Activated naive CD4-positive, alpha-beta T cell treated with anti-CD3 and anti-CD28 coated beads, Interleukin-2, amount 50 U/mL, for 24 hours (primary cell): ENCODE data around the gene EIF2A.

Experiments
- H3K27ac Mint-ChIP-seq: one replicate; pipeline ENCODE4 v1.8.0; 2021; ENCODE audit warnings: mild to moderate bottlenecking, mixed read lengths
- H3K27me3 Mint-ChIP-seq: one replicate; pipeline ENCODE4 v1.8.0; 2021; ENCODE audit warnings: mixed read lengths
- H3K36me3 Mint-ChIP-seq: one replicate; pipeline ENCODE4 v1.8.0; 2021; ENCODE audit warnings: mixed read lengths
- H3K4me1 Mint-ChIP-seq: one replicate; pipeline ENCODE4 v1.8.0; 2021; ENCODE audit warnings: mixed read lengths
- H3K4me3 Mint-ChIP-seq: one replicate; pipeline ENCODE4 v1.8.0; 2021; ENCODE audit warnings: mild to moderate bottlenecking, mixed read lengths
- H3K9me3 Mint-ChIP-seq: one replicate; pipeline ENCODE4 v1.8.0; 2021; ENCODE audit warnings: mixed read lengths

The EIF2A gene

DNA sequence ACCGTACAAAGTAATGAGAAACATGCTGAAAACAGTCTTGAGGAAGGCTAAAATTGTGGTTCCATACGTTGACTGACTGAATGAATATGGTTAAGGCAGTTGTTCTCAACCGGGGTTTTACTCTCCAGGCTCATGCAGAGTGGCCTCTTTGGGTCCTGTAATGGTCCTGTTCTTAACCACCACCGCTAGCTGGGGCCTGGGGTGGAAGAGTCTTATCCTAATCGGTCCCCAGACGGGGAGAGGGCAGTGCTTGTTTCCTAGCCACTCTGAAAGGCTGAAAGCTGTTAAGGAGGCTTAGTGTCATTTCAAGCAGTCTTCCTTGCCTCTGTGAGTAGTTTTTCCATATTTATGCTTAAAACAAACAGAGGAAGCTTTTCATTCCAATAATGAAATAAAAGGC, 88.5 kb downstream of the EIF2A start:
- H3K9me3 Mint-ChIP-seq: no peaks in the 10 kb centered on the region
- peak overlapping the region; percentile 77 for H3K27ac Mint-ChIP-seq
- no peaks in the 10 kb centered on the region for H3K27me3 Mint-ChIP-seq
- H3K36me3 Mint-ChIP-seq: peaks cover 1% of the 10 kb centered on the region
- no peak overlapping the region for H3K4me3 Mint-ChIP-seq
- peaks cover 34% of the 10 kb centered on the region for H3K4me1 Mint-ChIP-seq

DNA sequence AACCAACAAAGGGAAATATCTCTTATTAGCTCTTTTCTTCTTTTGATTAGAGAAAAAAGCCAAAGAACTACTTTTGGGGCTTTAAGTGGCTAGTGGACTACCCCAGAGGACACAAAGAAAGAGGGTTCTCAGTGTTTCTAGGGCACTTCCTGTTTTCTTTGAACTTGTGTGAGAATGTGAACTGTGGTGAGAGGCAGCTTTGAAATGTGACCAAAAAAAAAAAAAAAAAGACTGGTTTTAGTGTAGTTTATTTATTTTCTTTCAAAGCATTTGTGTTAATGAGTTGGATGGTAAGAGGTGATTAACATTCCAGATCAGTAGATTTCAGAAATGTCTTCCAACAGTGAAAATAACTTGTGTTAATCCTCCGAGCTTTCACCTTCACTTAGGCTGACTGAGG, 88.9 kb downstream of the EIF2A start:
- peaks cover 34% of the 10 kb centered on the region for H3K4me1 Mint-ChIP-seq
- peaks cover 1% of the 10 kb centered on the region for H3K36me3 Mint-ChIP-seq
- peak overlapping the region; percentile 77 for H3K27ac Mint-ChIP-seq
- H3K9me3 Mint-ChIP-seq: no peaks in the 10 kb centered on the region
- H3K4me3 Mint-ChIP-seq: no peak overlapping the region
- H3K27me3 Mint-ChIP-seq: no peaks in the 10 kb centered on the region
